Measurements from ENCODE around the gene APOBEC3C.
A peak's percentile ranks its signal among the peaks of the same experiment; 100 is the strongest.
"Not testable (repeated sequence)": the region's sequence is repeated elsewhere in the genome, so short reads cannot be mapped to it uniquely, and the experiment has no call there.

APOBEC3C gene

GRCh38 chr22:39061290-39061689 is 47.2 kb downstream of the APOBEC3C start:
- H3K9me3 Mint-ChIP-seq, DNase-seq, H3K27me3 Mint-ChIP-seq, H3K4me3 Mint-ChIP-seq, ATAC-seq, H3K4me1 Mint-ChIP-seq, H3K27ac Mint-ChIP-seq: not testable (repeated sequence)

DNA sequence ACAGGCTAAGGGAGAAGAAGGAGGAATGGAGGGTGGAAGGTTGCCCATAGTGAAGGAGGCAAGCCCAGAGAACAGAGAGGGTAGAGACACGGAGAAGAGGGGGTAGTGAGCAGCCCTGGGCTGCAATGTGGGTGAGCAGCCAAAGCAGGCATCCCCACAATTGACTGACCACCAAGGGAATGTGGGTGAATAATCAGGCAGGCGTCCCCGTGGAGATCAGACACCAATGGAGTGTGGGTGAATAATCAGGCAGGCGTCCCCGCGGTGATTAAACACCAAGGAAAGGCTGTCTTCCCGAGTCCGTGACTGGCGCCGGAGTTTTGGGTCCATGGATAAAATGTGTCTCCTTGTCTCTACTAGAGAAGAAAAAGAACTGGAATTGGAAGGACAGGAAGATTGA is 47.9 kb downstream of the APOBEC3C start:
- H3K4me3 Mint-ChIP-seq, DNase-seq, ATAC-seq, H3K27ac Mint-ChIP-seq, H3K27me3 Mint-ChIP-seq, H3K4me1 Mint-ChIP-seq, H3K9me3 Mint-ChIP-seq: not testable (repeated sequence)

- not testable (repeated sequence) for H3K4me1 Mint-ChIP-seq, H3K4me3 Mint-ChIP-seq, DNase-seq, H3K9me3 Mint-ChIP-seq, H3K27me3 Mint-ChIP-seq, ATAC-seq
- peak overlapping the region in 1 of 2 donors; percentile 10 for H3K27ac Mint-ChIP-seq
These were observed 49.8 kb downstream of the APOBEC3C start for GRCh38 chr22:39063904-39064303.

DNA sequence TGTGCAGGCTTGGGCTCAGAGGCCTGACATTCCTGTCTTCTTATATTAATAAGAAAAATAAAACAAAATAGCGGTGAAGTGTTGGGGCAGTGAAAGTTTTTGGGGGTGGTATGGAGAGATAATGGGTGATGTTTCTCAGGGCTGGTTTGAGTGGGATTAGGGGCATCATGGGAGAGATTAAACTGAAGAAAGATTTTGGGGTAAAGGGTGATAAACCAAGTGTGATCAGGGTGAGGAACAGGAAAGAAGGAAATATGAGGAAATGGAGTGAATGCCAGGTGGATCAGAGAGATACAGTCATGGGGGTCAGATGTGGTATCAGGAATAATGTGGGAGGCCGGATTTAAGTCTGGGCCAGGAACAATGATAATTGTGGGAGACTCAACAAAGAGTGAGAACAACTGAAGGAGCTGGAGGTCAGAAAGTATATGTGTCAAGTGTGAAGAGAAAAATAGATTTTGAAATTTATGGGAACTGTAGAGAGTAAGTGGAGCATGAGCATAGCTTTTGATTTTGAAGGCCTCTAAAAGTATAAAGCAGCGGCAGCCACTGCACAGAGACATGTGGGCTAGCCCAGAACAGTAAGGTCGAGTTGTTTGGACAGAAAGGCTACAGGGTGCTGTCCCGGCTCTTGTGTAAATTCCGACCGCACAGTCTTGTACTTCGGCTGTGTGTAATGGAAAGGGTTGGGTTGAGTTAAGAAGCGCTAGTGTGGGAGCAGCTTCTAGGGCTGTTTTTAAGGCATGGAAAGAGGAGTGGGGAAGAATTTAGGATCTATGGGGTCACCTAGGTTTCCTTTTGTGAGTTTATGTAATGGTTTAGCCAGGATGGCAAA is 52.6 kb downstream of the APOBEC3C start:
- H3K4me1 Mint-ChIP-seq, H3K9me3 Mint-ChIP-seq, H3K27ac Mint-ChIP-seq, DNase-seq, ATAC-seq, H3K27me3 Mint-ChIP-seq, H3K4me3 Mint-ChIP-seq: not testable (repeated sequence)

- H3K27ac Mint-ChIP-seq, result peak overlapping the region in 1 of 2 donors; percentile 49
- H3K4me1 Mint-ChIP-seq, result peaks cover 10% of the 10 kb centered on the region
- no peaks in the 10 kb centered on the region for H3K9me3 Mint-ChIP-seq
- no peak overlapping the region for H3K4me3 Mint-ChIP-seq
- DNase-seq, result no peak
- H3K27me3 Mint-ChIP-seq, result no peaks in the 10 kb centered on the region
- ATAC-seq, result no peak
These were observed 54.2 kb downstream of the APOBEC3C start for GRCh38 chr22:39068033-39068785.

All from stimulated activated naive CD8-positive, alpha-beta T cell treated with anti-CD3 and anti-CD28 coated beads, Interleukin-15, amount 100 ng/mL, for 72 hours (primary cell).